Omental fat pad (tissue), 4 donors: ENCODE measurements around the gene SMIM10. TPM values are rescaled to one million over a fixed set of nuclear protein-coding genes. Genes with fewer than 3 reads are reported as not detected.
"Not testable (repeated sequence)": the region's sequence is repeated elsewhere in the genome, so short reads cannot be mapped to it uniquely, and the experiment has no call there.

Source experiments
- ATAC-seq: fragments of 150-250 bp; one replicate; pipeline ENCODE4 v1.9.1; 2016; ENCODE audit warnings: mild to moderate bottlenecking, moderate library complexity; ENCODE audit not compliant: low FRiP score
- DNase-seq: peaks from one replicate; pipeline ENCODE4 v3.0.0-alpha.2; 2019; ENCODE audit warnings: low spot score
- total RNA-seq, 4 donors: library from RNA; depleted of rRNA; stranded (reverse); fragments of >200 nt; gene quantifications; one replicate each; pipeline ENCODE4 v1.1.0, GENCODE V29; 2016
- TF ChIP-seq, protein P1 (sequence below), 3 donors: fragments of 450-650 bp; IDR thresholded peaks; one replicate each; pipeline ENCODE4 v1.5.1; 2016 to 2017; ENCODE audit warnings: antibody characterized with exemption in 3 of 3, mild to moderate bottlenecking in 3 of 3, moderate library complexity in 2 of 3

The SMIM10 gene
- 1 to 10 TPM; 3.5 to 9.3 (median 4.3) TPM for total RNA-seq

DNA sequence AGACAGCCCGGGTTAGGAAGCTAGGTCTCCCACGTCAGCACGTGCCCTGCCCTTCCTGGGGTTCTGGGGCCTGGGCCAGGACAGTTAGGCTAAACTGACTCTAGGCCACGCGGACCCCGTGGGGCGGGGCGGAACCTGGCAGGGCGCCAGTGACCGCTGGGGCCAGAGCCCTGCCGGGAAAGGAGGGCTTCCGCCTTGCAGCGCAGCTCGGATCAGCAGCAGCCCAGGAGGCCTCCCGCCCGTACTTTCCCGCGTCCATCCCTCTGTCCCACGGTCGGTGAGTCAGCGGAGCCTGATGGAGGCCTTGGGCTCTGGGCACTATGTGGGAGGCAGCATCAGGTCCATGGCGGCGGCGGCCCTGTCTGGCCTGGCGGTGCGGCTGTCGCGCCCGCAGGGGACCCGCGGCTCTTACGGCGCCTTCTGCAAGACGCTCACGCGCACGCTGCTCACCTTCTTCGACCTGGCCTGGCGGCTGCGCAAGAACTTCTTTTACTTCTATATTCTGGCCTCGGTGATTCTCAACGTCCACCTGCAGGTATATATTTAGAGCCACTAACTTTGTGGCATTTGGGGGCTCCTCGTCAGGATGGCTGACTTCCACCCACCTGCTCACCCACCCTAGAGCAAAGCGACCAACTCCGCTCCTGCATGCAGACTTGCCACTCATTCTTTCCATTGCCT lies at the start of gene SMIM10:
TSS of gene SMIM10 (plus strand) at position 191 of the 681 bp plus-strand sequence. CDS start at position 296, 105 bp downstream.
- ATAC-seq (peak; percentile 98), DNase-seq (peak; percentile 29)
- TF ChIP-seq, protein P1, sequence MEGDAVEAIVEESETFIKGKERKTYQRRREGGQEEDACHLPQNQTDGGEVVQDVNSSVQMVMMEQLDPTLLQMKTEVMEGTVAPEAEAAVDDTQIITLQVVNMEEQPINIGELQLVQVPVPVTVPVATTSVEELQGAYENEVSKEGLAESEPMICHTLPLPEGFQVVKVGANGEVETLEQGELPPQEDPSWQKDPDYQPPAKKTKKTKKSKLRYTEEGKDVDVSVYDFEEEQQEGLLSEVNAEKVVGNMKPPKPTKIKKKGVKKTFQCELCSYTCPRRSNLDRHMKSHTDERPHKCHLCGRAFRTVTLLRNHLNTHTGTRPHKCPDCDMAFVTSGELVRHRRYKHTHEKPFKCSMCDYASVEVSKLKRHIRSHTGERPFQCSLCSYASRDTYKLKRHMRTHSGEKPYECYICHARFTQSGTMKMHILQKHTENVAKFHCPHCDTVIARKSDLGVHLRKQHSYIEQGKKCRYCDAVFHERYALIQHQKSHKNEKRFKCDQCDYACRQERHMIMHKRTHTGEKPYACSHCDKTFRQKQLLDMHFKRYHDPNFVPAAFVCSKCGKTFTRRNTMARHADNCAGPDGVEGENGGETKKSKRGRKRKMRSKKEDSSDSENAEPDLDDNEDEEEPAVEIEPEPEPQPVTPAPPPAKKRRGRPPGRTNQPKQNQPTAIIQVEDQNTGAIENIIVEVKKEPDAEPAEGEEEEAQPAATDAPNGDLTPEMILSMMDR (IDR thresholded peaks at IDR 0.05) = no peak

DNA sequence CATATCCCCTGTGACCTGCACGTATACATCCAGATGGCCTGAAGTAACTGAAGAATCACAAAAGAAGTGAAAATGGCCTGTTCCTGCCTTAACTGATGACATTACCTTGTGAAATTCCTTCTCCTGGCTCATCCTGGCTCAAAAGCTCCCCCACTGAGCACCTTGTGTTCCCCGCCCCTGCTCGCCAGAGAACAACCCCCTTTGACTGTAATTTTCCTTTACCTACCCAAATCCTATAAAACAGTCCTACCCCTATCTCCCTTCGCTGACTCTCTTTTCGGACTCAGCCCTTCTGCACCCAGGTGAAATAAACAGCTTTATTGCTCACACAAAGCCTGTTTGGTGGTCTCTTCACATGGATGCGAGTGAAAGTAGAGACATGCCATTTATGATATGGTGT lies 44.4 kb upstream of the SMIM10 start:
- not testable (repeated sequence) for DNase-seq, ATAC-seq

DNA sequence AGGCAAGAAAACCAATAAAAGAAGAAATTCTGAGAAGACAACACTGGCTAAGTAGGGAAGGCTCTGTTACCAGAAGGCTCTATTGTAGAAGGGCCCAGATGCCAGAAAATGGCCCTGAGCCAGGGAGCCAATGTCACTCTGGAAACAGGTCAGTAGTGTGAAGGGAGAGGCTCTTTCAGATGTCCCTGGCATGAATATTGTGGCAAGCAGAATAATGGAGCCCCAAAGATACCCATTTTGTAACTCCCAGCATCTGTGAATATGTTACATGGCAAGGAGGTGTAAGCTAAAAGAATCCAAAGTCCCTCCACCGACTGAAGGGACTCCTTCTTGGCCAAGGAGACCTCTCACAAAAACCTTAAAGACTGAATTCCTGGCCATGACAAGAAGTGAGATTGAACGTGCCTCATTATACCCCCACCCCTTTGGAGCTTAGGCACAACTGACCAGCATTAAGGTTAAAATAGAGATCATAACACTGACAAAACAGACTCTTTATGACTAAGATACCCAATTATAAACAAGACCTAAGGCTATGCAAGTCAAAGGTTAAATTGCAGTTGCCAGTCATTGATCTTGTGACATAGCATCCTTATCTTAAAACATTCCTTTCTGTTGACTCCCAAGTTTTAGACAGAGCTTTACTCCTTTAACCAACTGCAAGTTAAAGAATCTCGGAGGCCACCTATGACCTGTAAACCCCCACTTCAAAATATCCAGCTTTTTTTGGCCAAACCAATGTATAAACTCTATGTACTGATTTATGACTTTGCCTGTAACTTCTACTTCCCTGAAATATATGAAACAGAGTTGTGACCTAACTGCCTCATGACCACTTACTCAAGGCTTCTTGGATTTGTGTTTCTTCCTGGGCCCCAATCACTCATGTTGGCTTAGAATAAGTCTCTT lies 42.2 kb upstream of the SMIM10 start:
- ATAC-seq (peak; percentile 93), DNase-seq (no peak)
- TF ChIP-seq, protein P1 (IDR thresholded peaks at IDR 0.05) = no peak

DNA sequence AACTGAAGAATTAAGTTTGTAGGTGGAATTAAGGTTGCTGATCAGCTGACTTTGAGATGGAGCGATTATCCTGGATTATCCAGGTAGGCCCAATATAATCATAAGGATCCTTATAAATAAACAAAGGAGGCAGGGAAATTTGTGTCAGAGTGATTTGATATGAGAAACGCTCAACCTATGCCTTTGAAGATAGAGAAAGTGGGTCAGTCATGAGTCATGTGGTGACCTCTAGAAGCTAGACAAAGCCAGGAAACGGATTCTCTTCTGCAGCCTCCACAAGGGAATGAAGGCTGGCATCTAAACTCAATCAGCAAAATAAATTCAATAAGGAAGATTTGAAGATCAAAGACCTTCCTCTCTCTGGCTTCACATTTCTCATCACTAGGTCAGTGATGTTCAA lies 41.5 kb upstream of the SMIM10 start:
- ATAC-seq (peak; percentile 21), DNase-seq (no peak)
- TF ChIP-seq, protein P1 (IDR thresholded peaks at IDR 0.05) = no peak

DNA sequence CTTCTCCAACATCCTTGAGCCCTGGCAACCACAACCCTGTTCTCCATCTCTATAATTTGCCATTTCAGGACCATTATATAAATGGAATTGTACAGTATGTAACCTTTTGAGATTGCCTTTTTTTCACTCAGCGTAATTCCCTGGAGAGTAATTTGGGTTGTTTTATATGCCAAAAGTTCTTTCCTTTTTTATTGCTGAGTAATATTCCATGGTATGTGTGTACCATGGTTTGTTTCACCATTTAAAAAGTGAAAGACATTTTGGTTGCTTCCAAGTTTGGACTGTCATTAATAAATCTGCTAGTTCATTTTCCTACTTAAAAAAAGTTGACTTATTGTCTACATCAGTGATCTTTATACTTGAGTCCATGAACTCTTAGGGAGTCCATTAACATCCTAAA lies 33.0 kb upstream of the SMIM10 start:
- TF ChIP-seq, protein P1 (IDR thresholded peaks at IDR 0.05) = no peak
- ATAC-seq (no peak), DNase-seq (no peak)

DNA sequence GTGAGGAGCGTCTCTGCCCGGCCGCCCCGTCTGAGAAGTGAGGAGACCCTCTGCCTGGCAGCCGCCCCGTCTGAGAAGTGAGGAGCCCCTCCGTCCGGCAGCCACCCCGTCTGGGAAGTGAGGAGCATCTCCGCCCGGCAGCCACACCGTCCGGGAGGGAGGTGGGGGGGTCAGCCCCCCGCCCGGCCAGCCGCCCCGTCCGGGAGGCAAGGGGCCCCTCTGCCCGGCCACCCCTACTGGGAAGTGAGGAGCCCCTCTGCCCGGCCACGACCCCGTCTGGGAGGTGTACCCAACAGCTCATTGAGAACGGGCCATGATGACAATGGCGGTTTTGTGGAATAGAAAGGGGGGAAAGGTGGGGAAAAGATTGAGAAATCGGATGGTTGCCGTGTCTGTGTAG lies 30.4 kb upstream of the SMIM10 start:
- not testable (repeated sequence) for DNase-seq, ATAC-seq

DNA sequence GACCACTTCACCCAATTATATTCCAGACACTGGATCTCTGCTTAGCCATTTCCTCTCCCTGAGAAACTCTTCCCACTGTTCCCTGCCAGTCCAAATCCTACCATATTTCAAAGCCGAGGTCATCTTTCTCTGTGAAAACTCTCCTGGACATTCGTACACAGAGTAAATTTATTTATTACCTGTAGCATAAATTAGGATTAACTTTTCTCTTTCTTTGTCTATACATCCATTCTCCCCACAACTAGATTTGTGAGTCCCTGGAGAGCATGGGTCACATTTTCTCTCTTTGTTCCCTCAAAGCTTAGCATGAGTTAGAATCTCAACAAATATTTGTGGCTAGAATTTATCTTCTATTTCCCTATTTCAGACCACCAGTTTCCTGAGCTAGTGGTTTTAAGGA lies 27.8 kb upstream of the SMIM10 start:
- TF ChIP-seq, protein P1 (IDR thresholded peaks at IDR 0.05) = no peak
- DNase-seq (no peak), ATAC-seq (no peak)

DNA sequence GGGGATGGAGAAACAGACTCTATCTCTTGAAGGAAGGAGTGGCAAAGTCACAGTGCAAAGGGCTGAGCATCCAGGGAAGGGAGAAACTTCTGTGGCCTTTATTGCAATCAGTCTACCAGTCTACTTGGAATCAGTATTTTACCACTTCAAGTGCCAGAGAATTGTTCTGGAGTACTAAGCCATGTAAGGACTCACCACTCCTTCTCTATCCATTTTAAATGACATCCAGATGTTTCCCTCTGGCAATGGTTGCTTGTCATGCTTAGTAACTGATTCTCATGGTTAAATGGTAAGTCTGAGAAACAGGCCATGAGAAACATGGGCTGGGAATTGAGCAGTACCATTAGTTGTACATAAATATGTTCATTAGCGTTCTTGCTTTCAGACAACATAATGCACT lies 21.1 kb upstream of the SMIM10 start:
- TF ChIP-seq, protein P1 (IDR thresholded peaks at IDR 0.05) = no peak
- DNase-seq (no peak), ATAC-seq (no peak)
